Body of pancreas (tissue), 4 donors: ENCODE data around the gene ATP11C. TPM values are rescaled to one million over a fixed set of nuclear protein-coding genes. Genes with fewer than 3 reads are reported as not detected.

Experiments
- ATAC-seq: fragments of 150-250 bp; one replicate; pipeline ENCODE4 v1.9.1; 2016
- DNase-seq, 4 donors: peaks; one replicate each; pipeline ENCODE4 v3.0.0-alpha.2; 2019
- H3K27ac ChIP-seq, 4 donors: fragments of 200-600 bp; sonication (generic); 1 replicate in 3 of 4; 2 replicates in 1 of 4; pipeline versions ENCODE4 v1.5.1 to v1.6.1; 2016 to 2019; ENCODE audit warnings: mild to moderate bottlenecking in 1 of 4, mixed read lengths in 1 of 4, moderate library complexity in 1 of 4
- H3K27me3 ChIP-seq, 2 donors: fragments of 200-600 bp; sonication (generic); one replicate each; pipeline ENCODE4 v1.6.0; 2016; ENCODE audit warnings: mild to moderate bottlenecking in 1 of 2
- H3K36me3 ChIP-seq, 2 donors: fragments of 200-600 bp; sonication (generic); replicated peaks in 1 of 2; 2 replicates each; pipeline ENCODE4 v1.5.1; 2016; ENCODE audit warnings: low read depth in 2 of 2; ENCODE audit not compliant: insufficient read depth in 1 of 2
- H3K4me1 ChIP-seq: fragments of 200-600 bp; sonication (generic); one replicate; pipeline ENCODE4 v1.6.0; 2016
- H3K4me3 ChIP-seq, 2 donors: fragments of 200-600 bp; sonication (generic); 1 replicate in 1 of 2; 2 replicates in 1 of 2; pipeline ENCODE4 v1.5.1; 2016 to 2019
- H3K9me3 ChIP-seq, 3 donors: fragments of 200-600 bp; sonication (generic); 1 replicate in 2 of 3; 2 replicates in 1 of 3; pipeline ENCODE4 v1.5.1; 2016
- POLR2A ChIP-seq, 3 donors: fragments of 450-650 bp; IDR thresholded peaks; one replicate each; pipeline ENCODE4 v1.6.1; 2016; ENCODE audit warnings: antibody characterized with exemption in 3 of 3, mild to moderate bottlenecking in 2 of 3
- WGBS, 2 donors: methylation state at CpG; one replicate each; pipeline ENCODE4 v1.1.5; 2017; 5-methylcytosine and 5-hydroxymethylcytosine counted together
- intact Hi-C: fragments of 100-400 bp; cut with DNase I; formaldehyde crosslinking; loops from one replicate; pipeline ENCODE4 v1.15.1; 2023
- total RNA-seq, 2 donors: library from RNA; depleted of rRNA; stranded (reverse); fragments of >200 nt; gene quantifications; one replicate each; pipeline ENCODE4 v1.1.0, GENCODE V29; 2016
- TF ChIP-seq, protein P1 (sequence below), 7 experiments: fragments of 450-650 bp in 4 of 7; fragments of 200-600 bp in 3 of 7; sonication (generic) in 3 of 7; IDR thresholded peaks; one replicate each; pipeline ENCODE4 v1.5.1; 2016 to 2019; ENCODE audit warnings: antibody characterized with exemption in 7 of 7

Gene ATP11C
- total RNA-seq, 2 donors from 2014 or later: 10.5 to 14.5 TPM

DNA sequence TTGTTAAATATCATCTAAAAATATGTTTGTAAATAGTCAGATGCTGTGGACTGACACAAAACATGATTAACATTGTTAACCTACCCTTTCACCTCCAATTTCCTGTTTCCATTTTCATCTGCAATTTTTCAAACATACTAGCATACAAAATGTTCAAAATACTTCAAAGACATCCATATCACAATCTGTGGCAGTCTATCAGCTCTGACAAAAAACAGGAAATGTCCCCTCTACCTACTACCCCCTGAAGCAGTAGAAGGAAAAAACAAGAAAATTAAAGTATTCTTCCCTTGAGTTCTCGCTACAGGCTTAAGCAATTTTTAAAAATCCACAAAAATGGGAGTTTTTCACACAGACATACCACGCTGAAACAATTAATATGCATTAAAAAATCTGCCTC is 116.6 kb downstream of the ATP11C start:
- TF ChIP-seq, protein P1, sequence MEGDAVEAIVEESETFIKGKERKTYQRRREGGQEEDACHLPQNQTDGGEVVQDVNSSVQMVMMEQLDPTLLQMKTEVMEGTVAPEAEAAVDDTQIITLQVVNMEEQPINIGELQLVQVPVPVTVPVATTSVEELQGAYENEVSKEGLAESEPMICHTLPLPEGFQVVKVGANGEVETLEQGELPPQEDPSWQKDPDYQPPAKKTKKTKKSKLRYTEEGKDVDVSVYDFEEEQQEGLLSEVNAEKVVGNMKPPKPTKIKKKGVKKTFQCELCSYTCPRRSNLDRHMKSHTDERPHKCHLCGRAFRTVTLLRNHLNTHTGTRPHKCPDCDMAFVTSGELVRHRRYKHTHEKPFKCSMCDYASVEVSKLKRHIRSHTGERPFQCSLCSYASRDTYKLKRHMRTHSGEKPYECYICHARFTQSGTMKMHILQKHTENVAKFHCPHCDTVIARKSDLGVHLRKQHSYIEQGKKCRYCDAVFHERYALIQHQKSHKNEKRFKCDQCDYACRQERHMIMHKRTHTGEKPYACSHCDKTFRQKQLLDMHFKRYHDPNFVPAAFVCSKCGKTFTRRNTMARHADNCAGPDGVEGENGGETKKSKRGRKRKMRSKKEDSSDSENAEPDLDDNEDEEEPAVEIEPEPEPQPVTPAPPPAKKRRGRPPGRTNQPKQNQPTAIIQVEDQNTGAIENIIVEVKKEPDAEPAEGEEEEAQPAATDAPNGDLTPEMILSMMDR (IDR thresholded peaks at IDR 0.05): no peak
- no peak for TF ChIP-seq POLR2A (IDR thresholded peaks at IDR 0.05)
- Histone ChIP-seq H3K9me3 (no peaks in the 10 kb centered on the region), H3K36me3 (no peaks in the 10 kb centered on the region), H3K4me1 (no peaks in the 10 kb centered on the region), H3K27me3 (no peaks in the 10 kb centered on the region), H3K4me3 (no peak overlapping the region), H3K27ac (no peak overlapping the region)
- ATAC-seq (no peak), DNase-seq (no peak)
- 96 to 98% methylated on average over 2 of the region's 2 CpGs for WGBS, 2 donors
- intact Hi-C loops: no loop called here

DNA sequence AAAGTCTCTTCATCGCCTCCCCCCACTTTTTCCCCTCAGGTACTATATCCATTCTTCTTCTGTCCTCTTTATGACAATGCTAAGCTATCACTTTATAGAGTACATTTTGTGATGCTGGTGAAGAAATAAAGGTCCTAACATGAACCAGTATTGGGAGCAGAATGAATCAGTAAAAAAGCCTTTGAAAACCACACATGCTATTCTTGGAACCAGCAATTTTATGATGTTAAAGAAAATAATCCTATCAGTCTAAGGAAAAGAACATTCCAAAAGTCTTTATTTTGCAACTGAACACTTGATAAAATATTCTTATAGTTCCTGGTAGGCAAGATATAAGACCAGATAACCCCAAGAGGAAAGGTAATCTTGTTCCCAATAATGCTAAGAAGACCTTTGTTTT is 117.1 kb downstream of the ATP11C start:
- WGBS, 2 donors: 94 to 100% methylated on average over 1 of the region's 1 CpG
- ATAC-seq: no peak

DNA sequence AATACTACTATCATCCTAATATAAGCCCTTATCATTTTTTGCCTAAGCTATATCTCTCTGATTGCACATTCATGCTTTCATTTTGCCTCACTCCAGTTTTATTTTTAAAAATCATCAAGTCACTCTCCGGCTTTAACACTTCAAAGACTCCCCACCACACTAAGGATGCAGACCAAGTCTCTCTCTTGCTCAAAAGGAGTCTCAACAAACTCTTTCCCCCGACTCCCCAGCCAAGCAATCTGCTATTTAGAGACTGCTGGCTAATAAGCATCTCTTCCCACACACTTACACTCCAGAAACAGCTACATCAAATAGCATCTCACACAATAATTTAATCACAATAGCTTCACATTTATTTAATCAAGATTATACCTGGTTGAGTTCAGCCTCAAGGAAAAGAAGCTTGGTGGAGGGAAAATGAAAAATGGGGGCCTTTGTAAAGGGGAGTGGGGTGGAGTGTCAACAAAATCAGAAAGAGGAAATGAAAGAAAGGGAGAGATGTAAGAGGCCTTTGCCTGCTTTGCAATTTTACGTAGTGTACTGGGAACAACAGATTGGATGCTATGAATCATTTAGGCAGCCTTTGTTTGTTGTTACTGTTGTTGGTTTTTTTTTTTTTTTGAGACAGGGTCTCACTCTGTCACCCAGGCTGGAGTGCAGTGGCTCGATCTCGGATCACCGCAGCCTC is 120.8 kb downstream of the ATP11C start:
- H3K27me3 ChIP-seq: no peaks in the 10 kb centered on the region
- DNase-seq (no peak), ATAC-seq (no peak)
- H3K27ac ChIP-seq: no peak overlapping the region
- intact Hi-C loops: no loop called here
- no peaks in the 10 kb centered on the region for H3K36me3 ChIP-seq
- 91 to 93% methylated on average over 4 to 6 of the region's 6 CpGs for WGBS, 2 donors
- no peak overlapping the region for H3K4me3 ChIP-seq
- TF ChIP-seq, protein P1 (IDR thresholded peaks at IDR 0.05): no peak
- no peak for TF ChIP-seq POLR2A (IDR thresholded peaks at IDR 0.05)
- no peaks in the 10 kb centered on the region for H3K9me3 ChIP-seq
- no peaks in the 10 kb centered on the region for H3K4me1 ChIP-seq

More for the DNA sequence above, 117.1 kb downstream of the ATP11C start:
- TF ChIP-seq, protein P1 (IDR thresholded peaks at IDR 0.05): no peak
- TF ChIP-seq POLR2A (IDR thresholded peaks at IDR 0.05): no peak
- no peak overlapping the region for H3K27ac ChIP-seq
- no peaks in the 10 kb centered on the region for H3K27me3 ChIP-seq
- H3K36me3 ChIP-seq: no peaks in the 10 kb centered on the region
- no peak for DNase-seq
- H3K9me3 ChIP-seq: no peaks in the 10 kb centered on the region
- no peaks in the 10 kb centered on the region for H3K4me1 ChIP-seq
- H3K4me3 ChIP-seq: no peak overlapping the region
- intact Hi-C loops: no loop called here

DNA sequence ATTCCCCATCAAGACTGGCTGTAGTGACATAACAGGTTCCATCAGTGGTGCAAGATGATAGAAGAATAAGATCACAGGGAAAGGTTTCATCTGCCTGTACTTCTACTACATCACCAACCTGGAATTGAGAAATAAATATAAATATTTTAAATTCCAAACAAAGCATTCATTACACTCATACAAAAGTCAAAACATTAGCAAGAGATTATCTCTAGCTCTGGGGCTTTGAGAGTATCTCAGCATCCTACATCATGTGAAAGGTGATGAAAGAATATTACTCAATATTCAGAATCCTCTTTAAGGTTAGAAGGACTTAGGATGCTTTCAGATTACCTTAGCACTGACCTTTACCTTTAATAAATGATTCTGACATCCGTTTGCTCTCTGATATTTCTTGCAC is 128.4 kb downstream of the ATP11C start:
- intact Hi-C loops: no loop called here
- no peaks in the 10 kb centered on the region for H3K4me1 ChIP-seq
- H3K27me3 ChIP-seq: no peaks in the 10 kb centered on the region
- H3K36me3 ChIP-seq: no peaks in the 10 kb centered on the region
- H3K4me3 ChIP-seq: no peak overlapping the region
- 79 to 82% methylated on average over 1 of the region's 1 CpG for WGBS, 2 donors
- H3K9me3 ChIP-seq: no peaks in the 10 kb centered on the region
- TF ChIP-seq, protein P1 (IDR thresholded peaks at IDR 0.05): no peak
- TF ChIP-seq POLR2A (IDR thresholded peaks at IDR 0.05): no peak
- H3K27ac ChIP-seq: no peak overlapping the region
- DNase-seq (no peak), ATAC-seq (no peak)

DNA sequence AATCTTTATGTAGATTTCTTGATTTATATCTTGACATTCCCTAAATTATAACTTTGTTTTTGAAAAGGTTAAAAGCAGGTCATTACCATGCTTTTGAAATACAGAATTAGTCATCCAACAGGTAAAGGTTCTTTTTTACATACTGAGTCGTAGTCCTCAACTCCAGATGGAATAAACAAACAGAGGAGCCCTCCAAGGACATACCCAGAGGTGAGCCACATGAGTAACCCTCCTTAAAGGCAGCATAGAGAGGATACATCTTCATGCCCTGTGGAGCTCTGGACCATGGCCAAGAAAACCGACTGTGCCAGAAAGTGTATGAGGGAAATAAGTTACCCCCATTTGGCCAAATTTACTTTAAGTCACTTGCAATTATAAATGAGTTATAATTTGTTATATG is 129.6 kb downstream of the ATP11C start:
- DNase-seq: no peak
- 33 to 57% methylated on average over 2 of the region's 2 CpGs for WGBS, 2 donors
- Histone ChIP-seq H3K27me3 (no peaks in the 10 kb centered on the region), H3K27ac (no peak overlapping the region), H3K4me1 (no peaks in the 10 kb centered on the region), H3K9me3 (no peaks in the 10 kb centered on the region), H3K4me3 (no peak overlapping the region), H3K36me3 (no peaks in the 10 kb centered on the region)
- no peak for ATAC-seq
- intact Hi-C loops: no loop called here
- no peak for TF ChIP-seq POLR2A (IDR thresholded peaks at IDR 0.05)
- TF ChIP-seq, protein P1 (IDR thresholded peaks at IDR 0.05): no peak
